Upper lobe of right lung (tissue), 1 donor: ENCODE measurements around the gene KCNMA1. TPM values are rescaled to one million over a fixed set of nuclear protein-coding genes. Genes with fewer than 3 reads are reported as not detected.
"Not testable (repeated sequence)": the region's sequence is repeated elsewhere in the genome, so short reads cannot be mapped to it uniquely, and the experiment has no call there.

Experiments used
- ATAC-seq: fragments of 200-7000 bp; cut with Tn5 transposase; one replicate; pipeline ENCODE4 v1.9.1; 2020; ENCODE audit warnings: mild to moderate bottlenecking, moderate library complexity
- DNase-seq: peaks from one replicate; pipeline ENCODE4 v3.0.0-alpha.2; 2020
- H3K27ac ChIP-seq: fragments of 200-600 bp; one replicate; pipeline ENCODE4 v1.8.0; 2022
- H3K27me3 ChIP-seq: fragments of 200-600 bp; one replicate; pipeline ENCODE4 v1.8.0; 2022; ENCODE audit warnings: mild to moderate bottlenecking
- H3K36me3 ChIP-seq: fragments of 200-600 bp; one replicate; pipeline ENCODE4 v1.8.0; 2022
- H3K4me1 ChIP-seq: fragments of 200-600 bp; one replicate; pipeline ENCODE4 v1.8.0; 2022
- H3K4me3 ChIP-seq: fragments of 200-600 bp; one replicate; pipeline ENCODE4 v1.8.0; 2022; ENCODE audit warnings: mild to moderate bottlenecking
- H3K9me3 ChIP-seq: fragments of 200-600 bp; one replicate; pipeline ENCODE4 v1.8.0; 2022
- intact Hi-C: fragments of 100-400 bp; cut with DNase I; formaldehyde crosslinking; loops from one replicate; pipeline ENCODE4 v1.11.0; 2022
- total RNA-seq: library from RNA; stranded (reverse); fragmentation: NEBNext Ultra II Directional; extraction: Animal tissue kit (Norgen Biotek cat#: 25700); gene quantifications from one replicate; pipeline ENCODE4 v1.2.1, GENCODE V29; 2021
- TF ChIP-seq, protein P1 (sequence below): fragments of 200-600 bp; IDR thresholded peaks from one replicate; pipeline ENCODE4 v1.8.0; 2022; ENCODE audit warnings: antibody characterized with exemption
- donor health status: DM: no; HTN: yes; CAD: no; lungs with severe emphysema.

Gene KCNMA1
- total RNA-seq, 1 donor from 2014 or later, result 26.3 TPM

DNA sequence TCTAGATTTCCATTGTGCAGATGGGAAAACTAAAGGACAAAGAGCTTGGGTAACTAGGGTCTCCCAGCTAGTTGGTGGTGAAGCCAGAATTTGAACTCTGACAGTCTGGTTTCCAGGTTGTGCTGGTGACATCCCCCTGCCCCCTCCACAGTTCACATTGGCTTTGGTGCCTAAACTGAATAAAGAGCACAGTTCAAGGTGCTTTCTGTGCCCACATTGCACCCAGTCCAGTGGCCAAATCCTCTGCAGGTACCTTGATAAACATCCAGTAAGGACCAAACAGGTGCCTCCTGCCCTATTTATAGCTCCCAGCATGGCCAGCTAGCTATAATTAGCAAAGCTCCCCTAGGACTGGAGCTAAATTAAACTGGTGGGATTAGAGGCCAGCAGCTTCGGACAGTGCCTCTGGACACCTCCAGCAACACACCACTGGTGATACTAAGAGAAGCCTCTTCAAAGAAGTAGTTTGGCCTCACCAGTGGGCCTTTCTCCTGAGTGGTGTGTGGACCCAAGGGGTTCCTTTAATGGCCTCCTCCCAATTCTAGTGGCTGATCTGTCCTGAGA lies 59.9 kb downstream of the KCNMA1 start:
- Histone ChIP-seq H3K9me3 (no peaks in the 10 kb centered on the region), H3K36me3 (no peaks in the 10 kb centered on the region), H3K27me3 (no peaks in the 10 kb centered on the region), H3K27ac (no peak overlapping the region), H3K4me1 (no peaks in the 10 kb centered on the region), H3K4me3 (no peak overlapping the region)
- intact Hi-C loops, result no loop called here
- TF ChIP-seq, protein P1, sequence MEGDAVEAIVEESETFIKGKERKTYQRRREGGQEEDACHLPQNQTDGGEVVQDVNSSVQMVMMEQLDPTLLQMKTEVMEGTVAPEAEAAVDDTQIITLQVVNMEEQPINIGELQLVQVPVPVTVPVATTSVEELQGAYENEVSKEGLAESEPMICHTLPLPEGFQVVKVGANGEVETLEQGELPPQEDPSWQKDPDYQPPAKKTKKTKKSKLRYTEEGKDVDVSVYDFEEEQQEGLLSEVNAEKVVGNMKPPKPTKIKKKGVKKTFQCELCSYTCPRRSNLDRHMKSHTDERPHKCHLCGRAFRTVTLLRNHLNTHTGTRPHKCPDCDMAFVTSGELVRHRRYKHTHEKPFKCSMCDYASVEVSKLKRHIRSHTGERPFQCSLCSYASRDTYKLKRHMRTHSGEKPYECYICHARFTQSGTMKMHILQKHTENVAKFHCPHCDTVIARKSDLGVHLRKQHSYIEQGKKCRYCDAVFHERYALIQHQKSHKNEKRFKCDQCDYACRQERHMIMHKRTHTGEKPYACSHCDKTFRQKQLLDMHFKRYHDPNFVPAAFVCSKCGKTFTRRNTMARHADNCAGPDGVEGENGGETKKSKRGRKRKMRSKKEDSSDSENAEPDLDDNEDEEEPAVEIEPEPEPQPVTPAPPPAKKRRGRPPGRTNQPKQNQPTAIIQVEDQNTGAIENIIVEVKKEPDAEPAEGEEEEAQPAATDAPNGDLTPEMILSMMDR, result no peak
- DNase-seq, result no peak
- ATAC-seq, result no peak

DNA sequence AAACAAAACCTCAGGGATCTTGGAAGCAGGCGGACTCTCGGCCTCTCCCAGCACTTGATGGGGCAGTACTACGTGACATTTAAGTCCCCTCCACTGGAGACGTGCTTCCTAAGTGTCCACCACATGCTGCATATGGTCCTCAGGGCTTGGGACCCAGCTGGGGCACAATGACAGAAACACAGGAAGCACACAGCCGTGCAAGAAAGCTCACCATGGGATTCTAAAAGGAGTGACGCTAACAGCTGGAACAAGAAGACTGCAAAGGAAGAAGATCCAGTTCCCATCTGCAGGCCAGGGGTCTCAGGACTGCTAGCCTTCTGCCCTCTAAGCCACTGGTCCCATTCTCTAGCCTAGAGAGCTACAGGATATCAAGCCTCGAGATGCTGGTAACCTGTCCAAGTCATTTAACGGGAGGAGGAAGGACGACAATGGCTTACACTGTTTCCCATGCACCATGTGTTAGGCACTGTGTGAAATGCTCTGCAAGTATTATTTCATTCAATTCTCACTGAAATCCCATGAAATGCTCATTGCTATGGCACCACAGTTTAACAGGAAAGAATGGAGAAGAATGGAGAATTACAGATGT lies 61.1 kb downstream of the KCNMA1 start:
- intact Hi-C loops, result no loop called here
- Histone ChIP-seq H3K27ac (no peak overlapping the region), H3K4me3 (no peak overlapping the region), H3K36me3 (no peaks in the 10 kb centered on the region), H3K27me3 (no peaks in the 10 kb centered on the region), H3K9me3 (no peaks in the 10 kb centered on the region), H3K4me1 (no peaks in the 10 kb centered on the region)
- DNase-seq (no peak), ATAC-seq (no peak)
- TF ChIP-seq, protein P1, result no peak

DNA sequence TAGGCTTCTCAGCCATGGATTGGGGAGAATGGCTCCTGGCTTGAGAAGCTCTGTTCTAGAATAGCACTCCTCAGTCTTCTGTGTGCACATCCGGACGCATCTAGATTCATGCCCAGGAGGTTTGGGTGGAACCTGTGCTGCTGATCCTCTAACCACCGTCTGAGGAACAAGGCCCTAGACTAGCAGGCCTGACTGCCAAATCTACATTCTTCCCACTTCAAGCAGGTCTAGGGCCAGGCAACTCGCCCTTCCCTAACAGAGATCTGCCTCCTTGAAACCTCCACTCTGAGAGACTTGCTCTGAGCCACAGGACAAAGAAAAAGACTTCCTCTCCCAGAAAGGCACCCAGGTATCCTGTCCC lies 61.6 kb downstream of the KCNMA1 start:
- Histone ChIP-seq H3K36me3 (no peaks in the 10 kb centered on the region), H3K4me3 (no peak overlapping the region), H3K9me3 (no peaks in the 10 kb centered on the region), H3K27ac (no peak overlapping the region), H3K4me1 (no peaks in the 10 kb centered on the region), H3K27me3 (no peaks in the 10 kb centered on the region)
- TF ChIP-seq, protein P1, result no peak
- DNase-seq, result no peak
- intact Hi-C loops, result no loop called here
- peak; percentile 44 for ATAC-seq

DNA sequence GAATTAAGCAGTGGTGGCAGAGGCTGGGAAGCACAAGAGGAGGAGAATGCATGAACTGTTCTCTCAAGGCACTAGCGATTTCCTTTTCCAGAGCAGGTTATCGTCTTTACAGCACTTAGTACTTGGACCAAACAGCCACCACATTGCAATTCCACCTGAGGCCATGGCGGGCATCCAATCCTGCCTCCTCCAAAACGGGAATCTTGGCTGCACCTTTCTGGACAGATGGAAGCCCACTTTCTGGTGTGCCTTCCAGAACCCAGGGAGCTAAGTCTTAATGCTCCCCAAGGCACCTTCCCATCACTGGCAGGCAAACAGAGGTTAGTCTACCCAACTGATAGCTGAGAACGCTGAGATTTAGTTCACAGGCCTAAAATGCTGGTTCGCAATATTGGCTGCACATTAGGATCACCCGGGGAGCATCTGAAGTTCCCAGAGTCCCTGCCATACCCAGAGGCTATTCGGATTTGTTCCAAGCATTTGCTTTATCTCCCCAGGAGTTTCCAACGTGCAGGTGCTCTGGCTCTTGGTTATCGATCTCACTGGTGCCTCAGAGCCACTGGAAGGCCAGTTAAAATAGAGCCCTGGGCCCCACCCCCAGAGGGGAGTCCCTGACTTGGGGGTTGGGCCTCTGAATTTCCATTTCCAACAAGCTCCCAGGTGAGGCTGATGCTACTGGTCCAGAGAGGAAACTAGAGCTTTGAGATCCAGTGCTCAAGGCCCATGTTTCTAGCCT lies 62.2 kb downstream of the KCNMA1 start:
- ATAC-seq, result no peak
- no peaks in the 10 kb centered on the region for H3K4me1 ChIP-seq
- H3K9me3 ChIP-seq, result no peaks in the 10 kb centered on the region
- intact Hi-C loops, result no loop called here
- no peak for DNase-seq
- TF ChIP-seq, protein P1, result no peak
- H3K4me3 ChIP-seq, result no peak overlapping the region
- H3K27ac ChIP-seq, result no peak overlapping the region
- H3K36me3 ChIP-seq, result no peaks in the 10 kb centered on the region
- H3K27me3 ChIP-seq, result no peaks in the 10 kb centered on the region

DNA sequence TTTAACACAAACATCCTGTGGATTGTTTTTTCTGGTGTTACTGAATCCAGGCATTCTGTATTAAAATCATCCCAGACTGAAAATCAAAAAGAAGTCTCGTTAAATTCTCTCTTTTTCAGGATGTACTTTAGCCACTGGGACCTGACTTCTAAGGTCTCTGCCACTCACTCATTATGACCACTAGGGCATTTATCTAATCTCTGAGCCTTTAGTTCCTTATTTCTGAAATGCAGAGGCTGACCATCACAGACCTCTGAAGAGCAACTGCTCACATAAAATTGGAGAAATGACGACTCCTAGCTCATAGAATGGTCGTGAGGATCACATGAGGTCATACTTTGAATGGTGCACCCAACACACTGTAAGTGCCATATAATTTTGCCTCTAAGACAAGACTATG lies 63.2 kb downstream of the KCNMA1 start:
- DNase-seq (no peak), ATAC-seq (peak; percentile 58)
- no peak overlapping the region for H3K27ac ChIP-seq
- H3K36me3 ChIP-seq, result no peaks in the 10 kb centered on the region
- no peaks in the 10 kb centered on the region for H3K4me1 ChIP-seq
- no peaks in the 10 kb centered on the region for H3K27me3 ChIP-seq
- TF ChIP-seq, protein P1, result no peak
- no peaks in the 10 kb centered on the region for H3K9me3 ChIP-seq
- H3K4me3 ChIP-seq, result no peak overlapping the region
- intact Hi-C loops, result no loop called here

DNA sequence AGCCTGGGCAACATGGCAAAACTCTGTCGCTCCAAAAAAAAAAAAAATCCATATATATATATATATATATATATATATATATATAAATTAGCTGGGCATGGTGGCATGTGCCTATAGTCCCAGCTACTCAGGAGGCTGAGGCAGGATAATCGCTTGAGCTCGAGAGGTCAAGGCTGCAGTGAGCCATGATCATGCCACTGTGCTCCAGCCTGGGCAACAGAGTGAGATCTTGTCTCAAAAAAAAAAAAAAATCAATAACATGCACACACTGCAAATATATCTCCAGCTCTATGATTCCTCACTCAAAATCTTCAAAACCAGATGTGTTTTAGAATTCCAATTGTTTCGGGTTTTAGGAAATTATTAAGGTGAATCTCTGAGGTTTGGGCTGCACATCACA lies 65.1 kb downstream of the KCNMA1 start:
- H3K4me3 ChIP-seq, H3K27me3 ChIP-seq, ATAC-seq, H3K4me1 ChIP-seq, intact Hi-C loops, H3K9me3 ChIP-seq, H3K36me3 ChIP-seq, H3K27ac ChIP-seq, DNase-seq: not testable (repeated sequence)
